Measurements from ENCODE around the gene NTM. TPM values are rescaled to one million over a fixed set of nuclear protein-coding genes. Genes with fewer than 3 reads are reported as not detected.
A peak's percentile ranks its signal among the peaks of the same experiment; 100 is the strongest.
"Not testable (repeated sequence)": the region's sequence is repeated elsewhere in the genome, so short reads cannot be mapped to it uniquely, and the experiment has no call there.

Gene NTM
- total RNA-seq, 1 experiment from 2014 or later, result 0.73 TPM

- Mint-ChIP-seq H3K27me3 (ENCODE audit: insufficient read depth, unreplicated experiment) (peaks cover 9% of the 10 kb centered on the region), H3K4me3 (ENCODE audit: unreplicated experiment) (no peak overlapping the region), H3K9me3 (ENCODE audit: unreplicated experiment) (no peaks in the 10 kb centered on the region), H3K36me3 (ENCODE audit: insufficient read depth, unreplicated experiment) (no peaks in the 10 kb centered on the region), H3K27ac (ENCODE audit: unreplicated experiment) (no peak overlapping the region), H3K4me1 (ENCODE audit: low read depth, unreplicated experiment) (peaks cover 8% of the 10 kb centered on the region)
- no peaks in the 10 kb centered on the region for H3K9me3 ChIP-seq
- no peaks in the 10 kb centered on the region for H3K36me3 ChIP-seq (ENCODE audit: control insufficient read depth, insufficient read depth, low read length)
- TF ChIP-seq CTCF (IDR thresholded peaks at IDR 0.05; ENCODE audit: insufficient read depth in 1 of 2, low read depth in 1 of 2, low read length in 1 of 2, severe bottlenecking in 1 of 2, unreplicated experiment in 1 of 2), result no peak
- intact Hi-C loops (cut with micrococcal nuclease; ENCODE audit: unreplicated experiment), result no loop called here
- H3K4me1 ChIP-seq, result peaks cover 23% of the 10 kb centered on the region
- no peak overlapping the region for H3K4me3 ChIP-seq (ENCODE audit: low read depth, low read length)
- CTCF ChIA-PET, result no interaction called here
- no peak for DNase-seq
- no peaks in the 10 kb centered on the region for H3K27me3 ChIP-seq (replicated peaks; ENCODE audit: control insufficient read depth, insufficient read depth, low read length)
- BruUV-seq (replicated peaks), result no TSS peak
- POLR2A ChIA-PET, result no interaction called here
These were observed 51.6 kb downstream of the NTM start for GRCh38 chr11:131422029-131422428.

- no peak overlapping the region for H3K27ac Mint-ChIP-seq (ENCODE audit: unreplicated experiment)
- Histone ChIP-seq H3K36me3 (ENCODE audit: control insufficient read depth, insufficient read depth, low read length) (no peaks in the 10 kb centered on the region), H3K4me1 (peaks cover 23% of the 10 kb centered on the region), H3K27me3 (replicated peaks; ENCODE audit: control insufficient read depth, insufficient read depth, low read length) (no peaks in the 10 kb centered on the region), H3K9me3 (no peaks in the 10 kb centered on the region), H3K4me3 (ENCODE audit: low read depth, low read length) (no peak overlapping the region)
- H3K4me3 Mint-ChIP-seq (ENCODE audit: unreplicated experiment), result no peak overlapping the region
- no TSS peak for BruUV-seq (replicated peaks)
- H3K9me3 Mint-ChIP-seq (ENCODE audit: unreplicated experiment), result peaks cover 2% of the 10 kb centered on the region
- intact Hi-C loops (cut with micrococcal nuclease; ENCODE audit: unreplicated experiment), result no loop called here
- H3K27me3 Mint-ChIP-seq (ENCODE audit: insufficient read depth, unreplicated experiment), result peaks cover 9% of the 10 kb centered on the region
- TF ChIP-seq CTCF (IDR thresholded peaks at IDR 0.05; ENCODE audit: insufficient read depth in 1 of 2, low read depth in 1 of 2, low read length in 1 of 2, severe bottlenecking in 1 of 2, unreplicated experiment in 1 of 2), result no peak
- peaks cover 8% of the 10 kb centered on the region for H3K4me1 Mint-ChIP-seq (ENCODE audit: low read depth, unreplicated experiment)
- H3K36me3 Mint-ChIP-seq (ENCODE audit: insufficient read depth, unreplicated experiment), result no peaks in the 10 kb centered on the region
- POLR2A ChIA-PET, result no interaction called here
- CTCF ChIA-PET, result no interaction called here
- DNase-seq, result no peak
These were observed 52.1 kb downstream of the NTM start for GRCh38 chr11:131422496-131422895.

GRCh38 chr11:131423688-131424087 lies 53.3 kb downstream of the NTM start:
- TF ChIP-seq CTCF (IDR thresholded peaks at IDR 0.05; ENCODE audit: insufficient read depth in 1 of 2, low read depth in 1 of 2, low read length in 1 of 2, severe bottlenecking in 1 of 2, unreplicated experiment in 1 of 2), result no peak
- Histone ChIP-seq H3K27me3 (replicated peaks; ENCODE audit: control insufficient read depth, insufficient read depth, low read length) (no peaks in the 10 kb centered on the region), H3K4me3 (ENCODE audit: low read depth, low read length) (no peak overlapping the region), H3K9me3 (no peaks in the 10 kb centered on the region), H3K4me1 (peaks cover 23% of the 10 kb centered on the region), H3K36me3 (ENCODE audit: control insufficient read depth, insufficient read depth, low read length) (no peaks in the 10 kb centered on the region)
- Mint-ChIP-seq H3K27me3 (ENCODE audit: insufficient read depth, unreplicated experiment) (peaks cover 13% of the 10 kb centered on the region), H3K4me3 (ENCODE audit: unreplicated experiment) (no peak overlapping the region), H3K9me3 (ENCODE audit: unreplicated experiment) (peaks cover 14% of the 10 kb centered on the region), H3K4me1 (ENCODE audit: low read depth, unreplicated experiment) (peaks cover 8% of the 10 kb centered on the region), H3K27ac (ENCODE audit: unreplicated experiment) (no peak overlapping the region), H3K36me3 (ENCODE audit: insufficient read depth, unreplicated experiment) (no peaks in the 10 kb centered on the region)
- intact Hi-C loops (cut with micrococcal nuclease; ENCODE audit: unreplicated experiment), result no loop called here
- no TSS peak for BruUV-seq (replicated peaks)
- ChIA-PET POLR2A (no interaction called here), CTCF (no interaction called here)
- peak; percentile 59 to 76 for DNase-seq

GRCh38 chr11:131424257-131424876 lies 54.0 kb downstream of the NTM start:
- CTCF ChIA-PET, result not testable (repeated sequence)

More at GRCh38 chr11:131424257-131424876, 54.0 kb downstream of the NTM start:
- H3K9me3 ChIP-seq; H3K4me3 ChIP-seq (ENCODE audit: low read depth, low read length); H3K4me1 Mint-ChIP-seq (ENCODE audit: low read depth, unreplicated experiment); POLR2A ChIA-PET; DNase-seq; H3K27me3 ChIP-seq (replicated peaks; ENCODE audit: control insufficient read depth, insufficient read depth, low read length); H3K36me3 Mint-ChIP-seq (ENCODE audit: insufficient read depth, unreplicated experiment); H3K36me3 ChIP-seq (ENCODE audit: control insufficient read depth, insufficient read depth, low read length); intact Hi-C loops (cut with micrococcal nuclease; ENCODE audit: unreplicated experiment); H3K27me3 Mint-ChIP-seq (ENCODE audit: insufficient read depth, unreplicated experiment); H3K27ac Mint-ChIP-seq (ENCODE audit: unreplicated experiment); BruUV-seq (replicated peaks); H3K4me3 Mint-ChIP-seq (ENCODE audit: unreplicated experiment): not testable (repeated sequence)
- H3K9me3 Mint-ChIP-seq (ENCODE audit: unreplicated experiment), result peaks cover 14% of the 10 kb centered on the region
- H3K4me1 ChIP-seq, result peaks cover 23% of the 10 kb centered on the region

All from Caco-2 (cell line).